GM21390 (cell line): ENCODE measurements around the gene ALDH5A1.
A peak's percentile ranks its signal among the peaks of the same experiment; 100 is the strongest.
"Not testable (repeated sequence)": the region's sequence is repeated elsewhere in the genome, so short reads cannot be mapped to it uniquely, and the experiment has no call there.

Experiments used
- ATAC-seq: cut with Tn5 transposase; IDR thresholded peaks from one replicate; pipeline ENCODE4 v1.9.1; 2021; ENCODE audit not compliant: unreplicated experiment

ALDH5A1 gene

GRCh38 chr6:24484657-24485323 is 10.0 kb upstream of the ALDH5A1 start:
- no peak for ATAC-seq

GRCh38 chr6:24486065-24486464 is 8.7 kb upstream of the ALDH5A1 start:
- ATAC-seq: no peak

- ATAC-seq: no peak
These were observed 5.3 kb upstream of the ALDH5A1 start, which contains the start of gene GPLD1 for GRCh38 chr6:24489470-24489869. TSS of gene GPLD1 (minus strand) at chr6:24489578. CDS start at chr6:24489511, 67 bp downstream.

- no peak for ATAC-seq
These were observed 4.9 kb upstream of the ALDH5A1 start for GRCh38 chr6:24489881-24490280.

GRCh38 chr6:24490948-24491347 is 3.8 kb upstream of the ALDH5A1 start:
- ATAC-seq: no peak

GRCh38 chr6:24492475-24492874 is 2.3 kb upstream of the ALDH5A1 start:
- no peak for ATAC-seq

GRCh38 chr6:24493945-24494820 is 586 bp upstream of the ALDH5A1 start:
- no peak for ATAC-seq

GRCh38 chr6:24497254-24497970 is 2.6 kb downstream of the ALDH5A1 start:
- ATAC-seq: no peak

GRCh38 chr6:24500683-24501082 is 5.9 kb downstream of the ALDH5A1 start:
- ATAC-seq: no peak

GRCh38 chr6:24501374-24501773 is 6.6 kb downstream of the ALDH5A1 start:
- ATAC-seq: no peak

GRCh38 chr6:24501914-24502313 is 7.1 kb downstream of the ALDH5A1 start:
- ATAC-seq: no peak

GRCh38 chr6:24504287-24504648 is 9.5 kb downstream of the ALDH5A1 start:
- ATAC-seq: no peak

GRCh38 chr6:24504649-24505586 is 10.1 kb downstream of the ALDH5A1 start:
- no peak for ATAC-seq

- ATAC-seq: no peak
These were observed 12.2 kb downstream of the ALDH5A1 start for GRCh38 chr6:24506814-24507520.

- not testable (repeated sequence) for ATAC-seq
These were observed 17.2 kb downstream of the ALDH5A1 start for GRCh38 chr6:24511976-24512375.

- no peak for ATAC-seq
These were observed 18.8 kb downstream of the ALDH5A1 start for GRCh38 chr6:24513602-24514001.

GRCh38 chr6:24517659-24518543 is 23.1 kb downstream of the ALDH5A1 start:
- peak; percentile 84 for ATAC-seq

- peak; percentile 38 for ATAC-seq
These were observed 26.3 kb downstream of the ALDH5A1 start for GRCh38 chr6:24520929-24521546.
